HG02642 (cell line): ENCODE measurements around the gene SLMAP.
A peak's percentile ranks its signal among the peaks of the same experiment; 100 is the strongest.

Experiments used
- ATAC-seq: cut with Tn5 transposase; IDR thresholded peaks from one replicate; pipeline ENCODE4 v1.9.1; 2021; ENCODE audit warnings: mild to moderate bottlenecking; ENCODE audit not compliant: unreplicated experiment, poor library complexity

The SLMAP gene

DNA sequence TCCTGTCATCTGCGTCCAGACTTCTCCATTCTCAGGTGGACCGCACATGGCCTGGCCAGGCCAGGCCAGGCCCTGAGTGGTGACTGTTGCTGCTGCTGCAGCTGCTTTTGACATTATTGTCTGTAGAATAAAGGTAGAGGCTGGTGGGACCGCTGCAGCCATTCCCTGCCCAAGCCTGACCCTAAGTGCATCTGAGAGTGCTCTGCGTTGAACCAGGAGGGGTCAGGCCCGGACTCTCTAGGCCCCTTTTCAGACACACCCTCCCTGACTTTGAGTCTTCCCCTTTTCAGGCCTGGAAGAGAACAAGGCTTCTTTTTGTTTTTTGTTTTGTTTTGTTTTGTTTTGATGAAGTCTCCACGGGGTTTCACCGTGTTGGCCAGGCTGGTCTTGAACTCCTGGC is 197.5 kb downstream of the SLMAP start:
- ATAC-seq, result no peak

- no peak for ATAC-seq
These were observed 200.2 kb downstream of the SLMAP start for GRCh38 chr3:57956119-57956832.

- ATAC-seq, result no peak
These were observed 200.7 kb downstream of the SLMAP start for GRCh38 chr3:57956833-57957174.

DNA sequence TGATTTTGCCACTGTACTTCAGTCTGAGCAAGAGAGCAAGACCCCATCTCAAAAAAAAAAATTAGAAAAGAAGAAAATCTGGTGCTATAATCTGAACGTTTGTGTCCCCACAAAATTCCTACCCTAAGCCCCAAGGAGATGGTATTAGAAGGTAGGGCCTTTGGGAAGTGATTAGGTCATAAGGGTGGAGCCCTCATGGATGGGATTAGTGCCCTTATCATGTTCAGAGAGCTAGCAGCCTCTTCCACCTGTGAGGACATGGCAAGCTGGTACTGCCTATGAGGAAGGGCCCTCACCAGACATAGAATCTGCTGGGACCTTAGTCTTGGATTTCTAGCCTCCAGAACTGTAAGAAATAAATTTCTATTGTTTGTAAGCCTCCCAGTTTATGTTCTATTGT is 201.7 kb downstream of the SLMAP start:
- ATAC-seq, result no peak

DNA sequence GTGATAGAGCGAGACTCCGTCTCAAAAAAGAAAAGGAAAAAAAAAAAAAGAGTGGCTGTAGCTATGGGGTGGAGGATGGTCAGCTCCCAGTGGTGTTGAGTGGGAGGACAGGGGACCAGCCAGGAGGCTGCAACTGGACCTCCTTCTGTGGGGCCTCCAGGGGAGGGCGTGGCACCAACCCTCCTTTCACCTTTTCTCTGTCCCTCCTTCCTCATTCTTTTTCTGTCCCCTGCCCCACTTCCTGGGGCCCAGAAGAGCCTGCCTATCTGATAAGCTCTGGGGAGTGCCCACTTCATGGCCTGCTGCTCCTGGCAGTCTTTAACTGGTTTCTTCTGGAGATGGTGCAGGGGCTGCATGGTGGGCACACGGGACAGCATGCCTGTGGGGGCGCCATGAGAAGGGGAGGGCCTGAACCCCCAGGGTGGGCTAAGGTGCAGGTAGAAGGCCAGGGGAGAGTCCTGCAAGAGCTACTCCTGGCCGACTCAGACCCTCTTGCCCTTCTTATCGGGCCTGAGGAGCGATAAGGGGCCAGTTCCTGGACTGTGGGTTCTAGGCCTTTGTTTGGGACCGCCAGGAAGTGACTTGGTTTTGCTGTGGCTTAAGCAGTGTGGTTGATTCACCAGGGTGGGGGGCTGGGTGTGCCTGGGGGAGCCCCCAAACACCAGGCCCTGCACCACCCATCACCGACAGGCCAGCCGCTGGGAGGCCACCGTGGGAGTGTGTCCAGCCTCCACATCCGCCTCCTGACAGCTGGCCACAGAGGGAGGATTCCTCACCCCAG is 202.7 kb downstream of the SLMAP start:
- peak; percentile 25 for ATAC-seq

- ATAC-seq, result peak; percentile 42
These were observed 203.5 kb downstream of the SLMAP start for GRCh38 chr3:57959423-57960173.

DNA sequence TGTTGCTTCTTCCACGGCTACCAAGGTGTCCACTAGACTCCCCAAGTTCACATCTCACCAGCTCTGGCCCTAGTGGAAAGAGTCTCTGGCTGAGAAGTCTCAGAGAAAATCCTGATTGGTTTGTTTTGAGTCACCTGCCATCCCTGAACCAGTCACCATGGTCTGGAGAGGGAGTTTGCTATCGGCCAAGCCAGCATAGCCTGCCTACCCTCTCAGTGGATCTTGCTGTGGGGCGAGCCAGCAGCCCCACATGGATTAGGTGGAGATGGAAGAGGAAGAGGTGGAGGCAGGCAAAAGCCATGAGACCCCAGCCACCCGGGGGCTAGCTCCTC is 204.0 kb downstream of the SLMAP start:
- ATAC-seq, result no peak

GRCh38 chr3:57961177-57961827 is 205.2 kb downstream of the SLMAP start:
- no peak for ATAC-seq

DNA sequence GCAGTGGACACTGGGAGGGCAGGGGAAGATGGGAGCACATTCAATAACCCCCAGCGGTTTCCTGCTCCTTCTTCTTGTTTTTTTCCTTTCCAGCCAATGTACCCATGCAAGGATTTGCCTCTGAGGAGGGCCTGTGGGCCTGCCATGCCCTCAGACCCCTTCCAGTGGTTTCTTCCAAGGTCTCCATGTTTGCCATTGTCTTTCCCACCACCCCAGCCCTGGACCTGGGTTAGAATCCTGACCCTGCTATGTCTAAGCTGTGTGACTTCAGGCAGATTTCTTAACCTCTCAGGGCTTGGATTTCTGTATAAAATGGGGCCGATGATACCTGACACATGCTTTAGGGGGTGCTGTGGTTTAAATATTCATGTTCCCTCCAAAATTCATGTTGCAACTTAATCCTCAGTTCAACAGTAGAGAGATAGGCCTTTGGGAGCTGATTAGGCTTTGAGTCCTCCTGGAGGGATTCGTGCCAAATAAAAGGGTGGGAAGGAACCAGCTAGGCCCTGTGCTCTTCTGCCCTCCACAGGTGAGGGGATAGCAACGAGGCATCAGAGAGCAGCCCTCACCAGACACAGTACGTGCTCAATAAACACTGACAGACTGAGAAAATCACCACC is 205.8 kb downstream of the SLMAP start:
- no peak for ATAC-seq

- no peak for ATAC-seq
These were observed 206.3 kb downstream of the SLMAP start for GRCh38 chr3:57962448-57962834.

DNA sequence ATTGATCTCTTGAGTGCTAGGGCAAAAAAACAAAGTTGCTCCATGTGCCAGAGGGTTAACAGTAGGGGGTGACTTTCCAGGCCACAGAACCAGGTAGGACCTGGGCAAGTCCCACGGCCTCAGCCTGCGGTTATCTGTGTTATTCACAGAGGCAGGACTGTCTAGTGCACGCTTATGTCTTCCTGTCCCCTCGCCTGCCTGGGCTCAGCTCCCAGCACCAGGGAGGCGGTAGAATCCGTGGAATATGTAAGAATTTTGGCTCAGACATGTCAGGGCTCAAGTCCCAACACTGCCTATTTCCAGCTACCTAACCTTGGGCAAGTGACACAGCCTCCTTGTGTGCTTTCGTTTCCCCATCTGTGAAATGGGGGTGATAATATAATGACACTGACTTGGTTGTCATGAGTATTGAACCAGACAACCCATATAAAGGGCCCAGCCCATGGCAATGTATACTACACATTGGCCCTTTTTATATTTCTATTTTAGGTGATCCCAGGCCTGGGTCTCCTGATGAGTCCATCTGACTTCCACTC is 207.8 kb downstream of the SLMAP start:
- ATAC-seq, result no peak

GRCh38 chr3:57966829-57967228 is 210.7 kb downstream of the SLMAP start:
- no peak for ATAC-seq

- no peak for ATAC-seq
These were observed 211.5 kb downstream of the SLMAP start for GRCh38 chr3:57967590-57967989.

DNA sequence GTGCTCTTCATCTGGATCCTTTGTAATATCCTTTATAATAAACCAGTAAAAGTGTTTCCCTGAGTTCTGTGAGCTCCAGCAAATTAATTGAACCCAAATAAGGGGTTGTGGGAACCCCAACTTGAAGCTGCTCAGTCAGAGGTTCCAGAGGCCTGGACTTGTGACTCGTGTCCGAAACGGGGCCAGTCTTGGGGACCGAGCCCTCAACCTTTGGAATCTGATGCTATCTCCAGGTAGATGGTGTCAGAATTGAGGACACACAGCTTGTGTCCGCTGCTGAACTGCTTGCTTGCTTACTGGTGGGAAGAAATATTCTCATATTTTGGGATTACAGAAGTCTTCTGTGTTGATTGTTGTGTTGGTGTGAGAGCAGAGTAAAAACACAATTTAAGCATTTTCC is 212.4 kb downstream of the SLMAP start:
- no peak for ATAC-seq

GRCh38 chr3:57971975-57972374 is 215.9 kb downstream of the SLMAP start:
- no peak for ATAC-seq

GRCh38 chr3:57972531-57973111 is 216.5 kb downstream of the SLMAP start:
- ATAC-seq, result no peak

GRCh38 chr3:57973715-57974477 is 217.8 kb downstream of the SLMAP start:
- ATAC-seq, result no peak

DNA sequence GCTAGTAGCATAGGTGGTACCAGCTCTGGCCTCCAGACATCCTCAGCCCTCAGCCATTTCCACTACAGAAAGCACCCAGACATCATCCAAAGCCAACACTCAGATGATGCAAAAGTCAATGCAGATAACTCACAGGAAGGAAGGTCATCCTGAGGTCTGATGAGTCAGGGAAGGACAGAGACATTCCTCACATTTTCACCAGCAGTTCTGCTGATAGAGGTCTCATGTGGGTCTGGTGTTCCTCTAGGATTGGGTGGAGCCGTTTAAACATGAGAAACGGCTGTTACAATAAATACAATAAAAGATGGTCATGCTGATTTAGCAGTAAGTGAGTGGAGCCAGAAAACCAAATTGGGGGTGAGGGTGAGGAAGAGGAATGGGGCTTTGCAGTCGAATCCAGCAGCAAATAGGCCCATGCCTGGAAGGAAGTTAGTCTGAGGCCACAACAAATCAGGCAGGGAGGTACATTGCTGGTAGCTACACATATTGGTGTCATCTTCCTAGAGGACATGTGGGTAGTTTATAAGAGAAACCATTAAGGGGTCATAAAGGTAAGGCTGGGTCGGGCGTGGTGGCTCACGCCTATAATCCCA is 218.8 kb downstream of the SLMAP start:
- ATAC-seq, result no peak

GRCh38 chr3:57977818-57978235 is 221.7 kb downstream of the SLMAP start:
- no peak for ATAC-seq
